ENCODE results near the gene SYTL2.

SYTL2 gene

GRCh38 chr11:85762226-85762625 lies 48.7 kb downstream of the SYTL2 start:
- no peak for DNase-seq (ENCODE audit: low read depth in 2 of 2)

DNA sequence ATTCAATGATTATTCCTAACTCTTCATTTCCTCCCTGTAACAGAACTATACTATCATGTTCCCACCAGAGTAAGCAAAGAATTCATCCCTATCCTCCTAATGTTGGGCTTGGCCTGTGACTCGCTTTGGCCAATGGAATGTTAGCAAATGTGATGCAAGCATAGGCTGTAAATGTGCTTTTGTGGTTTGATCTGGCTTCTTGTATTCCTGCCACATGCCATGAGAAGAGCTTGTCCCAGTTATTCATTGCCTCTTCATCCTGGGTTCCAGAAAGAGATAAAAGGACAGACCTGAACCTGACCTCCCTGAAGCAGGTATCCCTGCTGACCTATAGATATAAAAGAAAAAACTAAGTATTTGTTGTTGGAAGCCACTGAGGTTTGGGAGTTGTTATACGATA lies 51.0 kb downstream of the SYTL2 start:
- DNase-seq (ENCODE audit: low read depth in 2 of 2) = no peak

DNA sequence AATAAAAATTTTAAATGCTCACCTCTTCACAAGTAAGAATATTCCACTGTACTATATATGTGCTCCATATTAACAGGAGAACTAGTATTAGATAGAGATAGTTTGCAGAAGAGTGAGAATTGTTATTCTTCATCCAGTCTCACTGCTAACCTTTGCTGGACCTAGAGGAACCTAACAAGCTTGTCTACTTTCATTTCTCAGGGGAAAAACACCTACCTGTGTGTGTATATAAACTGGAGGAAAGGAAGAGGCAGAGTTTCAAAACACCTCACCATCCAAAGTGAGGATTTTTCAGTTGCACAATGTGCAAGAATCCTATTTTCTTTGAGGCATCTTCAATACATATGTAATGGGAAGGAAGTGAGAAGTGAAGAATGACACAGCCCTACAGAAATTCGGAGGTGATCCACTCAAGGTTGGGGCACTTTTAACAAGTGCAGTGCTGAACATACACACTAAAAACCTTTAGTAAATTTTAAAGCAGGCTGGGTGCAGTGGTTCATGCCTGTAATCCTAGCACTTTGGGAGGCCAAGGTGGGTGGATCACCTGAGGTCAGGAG lies 52.4 kb downstream of the SYTL2 start:
- DNase-seq (ENCODE audit: low read depth in 2 of 2) = no peak

DNA sequence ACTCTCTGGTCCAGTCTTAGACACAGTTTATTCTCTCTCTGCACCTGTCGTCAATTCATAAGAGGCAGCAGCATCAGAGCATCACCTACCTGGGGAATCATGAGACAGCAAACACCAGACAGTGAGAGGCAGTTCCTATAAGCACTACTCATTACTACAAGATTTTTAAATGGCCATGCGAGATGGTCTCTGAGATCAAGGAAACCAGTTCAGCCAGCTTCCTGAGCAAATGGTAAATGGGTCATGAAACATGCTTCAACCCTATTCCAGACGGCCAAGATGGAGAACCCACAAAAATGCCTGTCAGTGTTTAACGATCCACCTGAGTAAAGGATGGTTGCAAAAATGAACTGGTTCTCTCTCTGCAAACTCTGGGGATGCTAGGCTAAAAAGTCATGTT lies 52.9 kb downstream of the SYTL2 start:
- DNase-seq (ENCODE audit: low read depth in 2 of 2) = no peak

DNA sequence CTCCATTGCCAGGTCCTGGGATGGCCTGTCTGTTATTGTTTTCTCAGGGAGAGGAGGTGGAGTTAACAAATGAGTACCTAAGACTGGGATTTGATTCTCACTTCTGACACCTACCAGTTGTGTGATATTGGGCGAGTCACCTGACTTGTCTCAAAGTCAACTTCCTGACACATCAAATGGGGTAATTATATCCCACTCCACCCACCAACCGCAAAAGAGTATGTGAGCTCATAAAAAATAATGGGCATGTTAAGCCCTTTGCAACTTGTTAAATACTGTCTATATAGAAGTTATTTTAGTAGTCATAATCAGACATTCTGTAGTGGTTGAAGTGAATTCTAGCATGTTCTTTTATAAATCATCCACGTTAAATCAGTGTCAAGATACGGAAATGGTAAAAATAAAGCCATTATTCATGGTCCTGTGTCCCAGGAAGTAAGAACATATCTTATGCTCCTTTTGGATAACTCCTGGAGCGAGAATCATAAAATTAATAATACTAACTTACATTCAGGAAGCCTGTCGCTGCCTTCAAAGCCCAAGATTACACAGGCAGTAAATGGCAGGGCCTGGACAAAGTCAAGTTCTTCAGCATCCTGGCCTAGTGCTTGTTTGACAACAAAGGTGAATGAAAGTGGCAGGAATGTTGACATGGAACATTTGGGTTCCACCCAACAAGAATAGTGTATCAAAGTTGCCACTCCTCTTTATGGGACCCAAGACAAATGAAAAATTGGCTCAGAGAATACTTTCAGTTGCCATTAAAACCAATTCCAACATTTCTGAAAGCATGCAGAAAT lies 54.3 kb downstream of the SYTL2 start:
- DNase-seq (ENCODE audit: low read depth in 2 of 2) = no peak

- no peak for DNase-seq (ENCODE audit: low read depth in 2 of 2)
These were observed 55.2 kb downstream of the SYTL2 start for GRCh38 chr11:85755701-85756100.

DNA sequence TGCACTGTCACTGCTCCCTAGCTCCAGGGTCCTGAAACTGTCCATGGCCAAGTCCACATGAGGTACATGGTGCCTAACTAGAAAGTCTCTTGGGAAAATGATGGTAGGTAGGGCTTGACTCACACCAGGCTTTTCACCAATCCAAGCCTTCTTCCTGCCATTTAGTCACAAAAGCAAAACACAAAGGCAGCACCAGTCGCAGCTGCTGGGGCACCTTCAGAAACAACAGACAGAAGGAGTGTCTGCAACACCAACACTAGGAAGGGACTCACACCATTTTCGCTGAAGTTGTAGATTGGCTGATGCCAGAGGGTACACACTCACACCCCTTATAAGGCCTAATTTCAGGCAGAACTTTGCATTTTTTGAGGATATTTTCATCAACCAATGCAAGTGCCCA lies 55.7 kb downstream of the SYTL2 start:
- DNase-seq (ENCODE audit: low read depth in 2 of 2) = no peak

GRCh38 chr11:85752890-85753581 lies 57.9 kb downstream of the SYTL2 start:
- DNase-seq (ENCODE audit: low read depth in 2 of 2) = peak; percentile 80

DNA sequence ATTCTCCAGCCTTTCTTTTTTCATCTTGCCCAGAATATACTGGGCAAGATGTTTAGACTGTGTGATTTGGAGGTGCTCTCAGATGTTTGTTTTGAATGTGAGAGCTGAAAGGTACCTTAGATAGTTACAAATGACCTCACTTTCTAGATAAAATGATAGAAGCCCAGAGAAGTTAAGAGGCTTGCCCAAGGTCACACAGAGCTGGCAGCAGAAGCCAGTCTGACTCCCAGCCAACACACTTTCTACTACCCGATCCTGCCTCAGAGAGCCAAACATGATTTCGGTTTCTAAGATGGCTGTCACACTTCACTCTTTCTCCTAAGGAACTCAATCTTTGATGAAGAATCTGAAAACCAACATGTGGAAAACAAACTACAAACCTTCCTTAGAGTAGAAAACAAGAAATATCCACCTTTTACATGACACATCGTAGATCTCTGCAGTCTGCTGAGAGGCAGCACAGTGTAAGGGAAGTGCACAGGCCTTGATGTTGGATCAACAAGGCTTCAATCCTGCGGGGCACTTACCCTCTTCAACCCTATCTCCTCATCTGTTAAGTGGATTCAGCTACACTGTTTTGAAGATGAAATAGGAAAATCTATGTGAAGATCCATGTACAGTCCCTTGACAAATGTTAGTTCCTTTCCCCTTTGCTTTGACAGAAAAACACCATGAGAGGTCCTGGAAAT lies 58.6 kb downstream of the SYTL2 start:
- no peak for DNase-seq (ENCODE audit: low read depth in 2 of 2)

DNA sequence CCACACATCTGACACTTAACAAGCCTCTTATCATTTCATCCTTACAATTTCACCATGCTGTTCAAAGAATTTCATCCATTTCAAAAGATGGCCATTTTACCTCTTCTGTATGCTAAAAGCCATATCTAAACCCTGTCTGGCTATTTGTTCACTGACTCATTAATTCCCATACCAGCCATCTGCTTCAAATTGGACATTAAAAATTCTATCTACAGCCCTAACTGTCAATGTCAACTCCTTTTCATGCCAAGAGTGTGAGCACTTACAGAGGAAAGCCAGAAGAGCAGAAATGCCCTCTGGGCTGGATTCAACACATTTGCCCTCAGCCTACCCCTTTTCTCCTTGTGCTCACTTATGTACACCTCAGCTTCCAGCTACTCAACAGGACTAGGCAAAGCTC lies 59.2 kb downstream of the SYTL2 start:
- no peak for DNase-seq (ENCODE audit: low read depth in 2 of 2)

DNA sequence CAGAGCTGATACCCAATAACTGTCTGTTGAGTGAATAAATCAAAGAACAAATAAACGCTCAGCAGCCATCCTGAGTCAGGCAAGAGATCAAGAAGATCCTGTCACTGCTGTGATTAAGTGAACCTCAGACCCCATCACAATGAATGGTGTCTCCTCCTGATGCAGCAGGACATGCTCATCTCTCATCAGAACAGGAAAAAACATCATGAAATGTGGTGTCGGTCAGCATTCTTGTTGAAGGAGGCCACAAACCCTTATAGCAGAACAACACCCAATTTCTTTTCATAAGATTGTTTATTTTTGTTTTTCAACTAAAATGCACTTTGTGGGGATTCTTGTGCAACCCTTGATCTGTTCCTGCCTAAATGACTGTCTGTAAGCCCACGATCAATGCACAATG lies 60.3 kb downstream of the SYTL2 start:
- no peak for DNase-seq (ENCODE audit: low read depth in 2 of 2)

- no peak for DNase-seq (ENCODE audit: low read depth in 2 of 2)
These were observed 61.1 kb downstream of the SYTL2 start for GRCh38 chr11:85749884-85750283.

DNA sequence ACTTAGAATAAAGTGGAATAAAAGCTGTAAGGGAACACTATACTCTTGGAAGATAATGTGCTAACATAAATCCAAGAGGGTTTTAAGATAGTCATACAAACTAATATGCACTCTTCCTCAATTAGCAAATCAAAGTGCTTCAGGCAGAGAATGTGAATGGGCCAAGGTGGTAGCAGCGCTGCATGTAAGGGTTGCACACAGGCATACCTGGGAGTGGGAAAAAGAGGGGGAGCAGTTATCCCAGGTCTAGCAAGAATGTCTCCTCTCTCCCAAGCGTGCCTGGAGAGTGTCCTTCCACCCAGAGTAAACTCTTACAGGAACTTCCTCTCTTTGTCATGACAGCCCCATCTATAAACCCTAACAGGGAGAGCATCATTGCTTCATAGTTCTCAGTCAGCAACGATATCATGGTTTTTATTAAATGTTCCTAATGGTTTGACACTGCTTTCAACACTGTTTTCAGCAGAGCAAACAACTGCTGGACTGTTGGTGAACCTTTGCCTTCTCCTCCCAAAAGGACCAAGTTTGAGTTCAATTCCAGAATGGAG lies 61.6 kb downstream of the SYTL2 start:
- no peak for DNase-seq (ENCODE audit: low read depth in 2 of 2)

- DNase-seq (ENCODE audit: low read depth in 2 of 2) = no peak
These were observed 62.5 kb downstream of the SYTL2 start for GRCh38 chr11:85748455-85748891.

GRCh38 chr11:85746670-85747069 lies 64.3 kb downstream of the SYTL2 start:
- no peak for DNase-seq (ENCODE audit: low read depth in 2 of 2)

DNA sequence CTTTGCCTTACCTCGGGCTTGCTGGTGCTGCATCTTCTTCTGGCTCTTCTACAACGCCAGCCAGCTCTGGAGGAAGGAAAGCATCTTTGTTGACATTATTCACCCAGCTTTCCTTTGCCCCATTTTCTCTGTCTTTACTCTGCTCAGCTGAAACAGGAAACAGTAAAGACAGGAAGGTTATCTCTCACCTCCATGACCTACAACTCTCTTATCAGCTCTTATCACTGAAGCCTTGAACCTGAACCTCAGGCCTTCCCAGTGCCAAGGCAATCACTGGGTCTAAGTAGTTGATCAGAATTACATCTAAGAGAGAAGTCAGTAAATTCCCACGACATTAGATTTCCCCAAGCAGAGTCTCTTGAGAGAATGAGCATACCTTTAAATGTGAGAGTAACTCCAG lies 65.3 kb downstream of the SYTL2 start:
- DNase-seq (ENCODE audit: low read depth in 2 of 2) = no peak

- no peak for DNase-seq (ENCODE audit: low read depth in 2 of 2)
These were observed 68.1 kb downstream of the SYTL2 start for GRCh38 chr11:85742873-85743275.

- DNase-seq (ENCODE audit: low read depth in 2 of 2) = no peak
These were observed 68.6 kb downstream of the SYTL2 start for GRCh38 chr11:85742348-85742747.

- no peak for DNase-seq (ENCODE audit: low read depth in 2 of 2)
These were observed 70.2 kb downstream of the SYTL2 start for GRCh38 chr11:85740481-85741400.

- no peak for DNase-seq (ENCODE audit: low read depth in 2 of 2)
These were observed 73.2 kb downstream of the SYTL2 start for GRCh38 chr11:85737738-85738137.

DNA sequence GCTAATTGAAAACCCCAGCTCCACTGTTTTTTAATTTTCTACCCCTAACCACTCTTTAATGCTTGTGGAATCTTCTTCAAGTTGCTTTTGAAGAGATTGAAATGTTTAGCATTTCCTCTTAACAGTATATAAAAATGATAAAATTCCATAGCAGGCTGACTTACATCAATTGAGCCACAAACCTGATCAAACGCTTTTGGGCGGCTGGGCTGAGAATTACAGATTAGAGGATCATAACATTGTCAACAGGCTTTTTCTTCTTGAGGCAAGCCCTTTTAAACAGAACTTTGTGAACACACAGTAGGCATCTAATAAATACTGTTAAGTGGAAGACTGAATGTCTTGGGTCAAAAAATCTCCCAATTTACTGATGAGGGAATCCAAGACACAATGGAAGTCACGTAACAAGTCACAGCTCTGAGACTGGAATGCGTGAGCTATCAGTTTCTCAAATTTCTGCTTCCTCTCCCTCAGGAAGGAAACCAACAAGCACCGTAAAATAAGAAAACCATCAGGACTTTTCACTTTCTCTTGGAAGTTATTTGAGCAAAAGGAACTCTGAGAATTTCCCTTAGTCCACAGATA lies 75.0 kb downstream of the SYTL2 start:
- no peak for DNase-seq (ENCODE audit: low read depth in 2 of 2)

All from stimulated activated CD8-positive, alpha-beta memory T cell treated with anti-CD3 and anti-CD28 coated beads, Interleukin-15, amount 100 ng/mL, for 48 hours (primary cell).